GM18861 (cell line): ENCODE results near the gene GOLPH3.
A peak's percentile ranks its signal among the peaks of the same experiment; 100 is the strongest.
"Not testable (repeated sequence)": the region's sequence is repeated elsewhere in the genome, so short reads cannot be mapped to it uniquely, and the experiment has no call there.

Experiments used
- ATAC-seq: cut with Tn5 transposase; IDR thresholded peaks from one replicate; pipeline ENCODE4 v1.9.1; 2021; ENCODE audit not compliant: unreplicated experiment

Gene GOLPH3

DNA sequence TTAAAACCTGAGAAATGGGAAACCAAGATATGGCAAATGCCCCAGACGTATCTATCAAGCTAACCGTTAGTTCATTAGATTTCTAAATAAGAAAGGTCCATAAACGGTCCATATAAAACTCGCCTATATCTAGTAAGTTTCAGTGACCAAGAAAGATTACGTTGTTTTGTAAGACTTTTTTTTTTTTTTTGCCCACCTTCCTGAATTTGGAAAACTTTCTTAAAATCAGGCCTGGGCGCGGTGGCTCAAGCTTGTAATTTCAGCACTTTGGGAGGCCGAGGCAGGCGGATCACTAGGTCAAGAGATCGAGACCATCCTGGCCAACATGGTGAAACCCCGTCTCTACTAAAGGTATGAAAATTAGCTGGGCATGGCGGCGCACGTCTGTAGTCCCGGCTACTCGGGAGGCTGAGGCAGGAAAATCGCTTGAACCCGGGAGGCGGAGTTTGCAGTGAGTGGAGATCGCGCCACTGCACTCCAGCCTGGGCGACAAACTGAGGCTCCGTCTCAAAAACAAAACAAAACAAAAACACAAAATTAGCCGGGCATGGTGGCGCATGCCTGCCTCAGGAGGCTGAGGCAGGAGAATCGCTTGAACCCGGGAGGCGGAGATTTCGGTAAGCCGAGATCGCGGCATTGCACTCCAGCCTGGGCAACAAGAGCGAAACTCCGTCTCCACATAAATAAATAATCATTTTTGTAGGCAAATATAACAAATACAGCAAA lies 1.8 kb downstream of the GOLPH3 start:
- ATAC-seq = not testable (repeated sequence)

GRCh38 chr5:32170303-32171151 lies 3.6 kb downstream of the GOLPH3 start:
- no peak for ATAC-seq

- no peak for ATAC-seq
Observed at GRCh38 chr5:32168460-32169033, 5.6 kb downstream of the GOLPH3 start.

DNA sequence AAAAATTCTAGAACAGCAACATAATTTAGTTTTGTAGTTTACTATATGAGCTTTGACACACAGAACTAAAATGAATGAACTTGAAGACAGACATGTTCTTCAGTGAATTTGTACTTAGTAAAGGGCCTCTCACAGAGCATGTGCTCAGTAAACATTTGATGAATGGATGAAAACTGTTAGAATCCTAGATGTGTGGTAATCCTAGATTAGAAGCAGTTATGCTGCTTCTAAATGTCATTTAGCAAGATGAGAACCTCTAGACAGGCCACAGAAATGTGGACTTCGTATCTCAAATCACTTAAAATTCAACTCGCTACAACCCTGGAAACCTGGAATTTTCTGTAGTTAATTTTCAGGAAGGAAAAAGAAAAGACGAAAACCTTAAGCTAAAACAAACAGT lies 8.5 kb downstream of the GOLPH3 start:
- no peak for ATAC-seq

- peak; percentile 71 for ATAC-seq
Observed at GRCh38 chr5:32163785-32164184, 10.3 kb downstream of the GOLPH3 start.

DNA sequence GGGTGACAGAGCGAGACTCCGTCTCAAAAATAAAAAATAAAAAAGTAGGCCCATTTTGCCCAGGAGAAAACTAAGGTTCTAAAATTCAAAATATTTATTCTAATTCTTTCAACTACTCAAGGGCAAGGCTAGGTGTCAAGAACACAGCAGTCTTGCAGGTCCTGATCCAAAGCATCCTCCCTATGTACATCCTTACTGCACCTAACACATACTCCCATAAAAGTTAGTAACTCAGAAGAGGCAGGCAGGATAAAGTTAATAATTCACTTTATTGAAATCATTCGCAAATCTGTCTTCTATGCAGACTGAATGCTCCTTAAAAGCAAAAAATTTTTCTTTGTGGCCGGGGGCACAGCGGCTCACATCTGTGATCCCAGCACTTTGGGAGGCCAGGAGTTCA lies 11.1 kb downstream of the GOLPH3 start:
- no peak for ATAC-seq

GRCh38 chr5:32160228-32160627 lies 13.9 kb downstream of the GOLPH3 start:
- ATAC-seq = no peak

DNA sequence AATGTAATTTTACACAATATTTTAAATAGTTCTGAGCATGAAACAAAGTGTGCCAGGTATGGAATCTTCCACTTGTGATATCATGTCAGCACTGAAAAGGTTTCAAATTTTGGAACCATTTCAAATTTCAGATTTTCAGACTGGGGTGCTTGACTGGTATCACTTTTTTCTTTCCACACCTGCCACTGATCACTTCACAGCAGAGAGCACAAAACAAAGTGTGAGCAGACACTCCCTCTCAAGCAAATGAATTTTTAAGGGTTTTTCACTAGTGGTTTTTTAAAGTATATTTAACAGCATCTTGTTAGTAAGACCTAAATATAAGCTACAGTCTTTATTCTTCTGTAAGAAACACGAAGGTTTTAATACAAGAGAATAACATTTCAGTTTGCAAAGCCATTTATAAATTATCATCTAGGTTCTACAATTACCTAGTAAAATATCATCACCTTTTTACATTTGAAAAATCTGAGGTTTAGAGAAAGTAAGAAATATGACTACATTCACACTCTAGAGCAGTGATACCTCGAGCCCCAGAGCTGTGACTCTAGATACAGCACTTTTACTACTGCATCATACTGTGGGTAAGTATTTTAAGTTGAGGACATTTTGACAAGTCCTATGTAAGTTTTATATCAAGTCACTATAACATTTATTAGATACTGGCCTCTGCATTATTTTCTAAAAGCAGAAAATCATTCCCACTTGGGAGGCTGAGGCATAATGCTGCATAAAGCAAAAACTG lies 14.6 kb downstream of the GOLPH3 start:
- ATAC-seq = no peak

GRCh38 chr5:32158679-32158975 lies 15.5 kb downstream of the GOLPH3 start:
- ATAC-seq = no peak

DNA sequence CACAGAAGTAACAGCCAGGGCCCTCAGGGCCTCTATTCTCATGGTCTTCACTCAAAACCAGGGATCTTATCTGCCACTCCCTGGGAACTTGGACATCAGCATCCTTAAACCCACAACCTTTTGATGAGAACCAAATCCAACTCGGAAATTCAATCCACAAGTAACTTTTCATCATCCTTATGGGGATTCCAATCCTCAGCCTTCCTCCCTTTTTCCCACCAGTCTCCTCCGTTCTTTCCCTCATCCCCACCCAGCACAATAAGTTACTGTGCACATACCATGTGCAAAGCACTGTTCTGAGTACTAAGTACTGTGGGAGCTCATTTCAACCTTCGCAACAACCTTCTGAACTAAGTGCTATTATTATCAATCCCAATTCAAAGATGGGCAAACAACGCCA lies 17.0 kb downstream of the GOLPH3 start:
- no peak for ATAC-seq

- ATAC-seq = no peak
Observed at GRCh38 chr5:32156635-32157034, 17.5 kb downstream of the GOLPH3 start.

GRCh38 chr5:32155211-32155610 lies 18.9 kb downstream of the GOLPH3 start:
- ATAC-seq = no peak

DNA sequence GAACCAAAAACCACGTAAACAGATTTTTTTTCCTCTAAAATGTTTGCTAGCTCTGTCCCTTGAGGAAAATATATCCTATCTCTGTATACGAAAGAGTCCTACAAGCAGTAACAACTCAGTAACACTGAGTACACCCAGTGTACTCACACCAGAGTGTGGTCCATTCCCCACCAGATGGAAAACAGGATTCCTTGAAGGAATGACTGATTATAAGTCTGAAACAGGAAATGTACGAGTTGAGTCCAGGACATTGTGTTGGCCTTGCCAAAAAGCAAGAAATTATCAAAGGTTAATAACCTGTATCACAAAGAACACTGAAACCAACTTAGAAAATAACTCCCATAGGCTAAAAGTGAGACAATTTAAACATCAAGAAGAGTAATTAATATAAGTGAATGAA lies 20.4 kb downstream of the GOLPH3 start:
- no peak for ATAC-seq

DNA sequence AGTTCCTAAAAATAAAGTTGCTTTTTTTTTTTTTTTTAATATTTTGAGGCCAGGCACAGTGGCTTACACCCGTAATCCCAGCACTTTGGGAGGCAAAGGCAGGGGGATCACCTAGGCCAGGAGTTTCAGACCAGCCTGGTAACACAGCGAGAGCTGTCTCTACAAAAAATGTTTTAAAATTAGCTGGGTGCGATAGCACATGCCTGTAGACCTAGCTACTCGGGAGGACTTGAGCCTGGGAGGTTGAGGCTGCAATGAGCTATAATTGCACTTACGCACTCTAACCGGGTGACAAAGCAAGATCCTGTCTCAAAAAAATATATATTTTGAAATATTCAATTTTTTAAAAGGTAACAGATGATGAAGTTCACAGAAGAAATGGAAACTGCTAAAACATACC lies 22.9 kb downstream of the GOLPH3 start:
- no peak for ATAC-seq

DNA sequence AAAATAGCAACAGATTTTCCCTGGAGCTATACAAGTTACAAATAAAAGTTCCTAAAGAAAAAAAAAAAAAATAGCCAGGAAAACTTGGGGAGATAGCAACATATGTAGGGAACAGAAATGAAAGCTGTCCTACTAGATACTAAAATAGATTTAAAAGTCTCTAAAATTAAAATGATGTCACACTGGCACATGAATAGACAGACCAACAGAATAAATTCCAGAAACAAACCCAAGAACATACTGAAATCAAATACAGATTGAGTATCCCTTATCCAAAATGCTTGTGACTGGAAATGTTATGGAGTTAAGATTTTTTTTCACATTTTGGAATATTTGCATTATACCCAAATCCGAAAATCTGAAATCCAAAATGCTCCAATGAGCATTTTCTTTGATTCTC lies 23.8 kb downstream of the GOLPH3 start:
- ATAC-seq = no peak

- ATAC-seq = no peak
Observed at GRCh38 chr5:32147959-32148358, 26.2 kb downstream of the GOLPH3 start.

DNA sequence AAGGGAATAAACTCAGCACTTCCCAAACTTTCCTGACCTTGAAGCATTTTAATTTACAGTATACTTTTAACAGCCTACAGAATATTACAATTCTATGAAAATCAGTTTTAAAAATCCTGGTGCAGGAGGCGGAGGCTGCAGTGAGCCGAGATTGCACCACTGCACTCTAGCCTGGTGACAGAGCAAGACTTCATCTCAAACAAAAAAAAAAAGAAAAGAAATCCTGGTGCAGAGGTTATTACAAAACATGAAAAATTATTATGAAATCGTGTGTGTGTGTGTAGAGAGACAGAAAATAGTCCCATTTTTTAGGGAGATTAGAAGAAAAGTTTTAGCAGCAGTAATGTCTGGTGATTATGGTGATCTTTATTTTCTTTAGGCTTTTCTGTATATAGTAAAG lies 26.9 kb downstream of the GOLPH3 start:
- ATAC-seq = no peak

DNA sequence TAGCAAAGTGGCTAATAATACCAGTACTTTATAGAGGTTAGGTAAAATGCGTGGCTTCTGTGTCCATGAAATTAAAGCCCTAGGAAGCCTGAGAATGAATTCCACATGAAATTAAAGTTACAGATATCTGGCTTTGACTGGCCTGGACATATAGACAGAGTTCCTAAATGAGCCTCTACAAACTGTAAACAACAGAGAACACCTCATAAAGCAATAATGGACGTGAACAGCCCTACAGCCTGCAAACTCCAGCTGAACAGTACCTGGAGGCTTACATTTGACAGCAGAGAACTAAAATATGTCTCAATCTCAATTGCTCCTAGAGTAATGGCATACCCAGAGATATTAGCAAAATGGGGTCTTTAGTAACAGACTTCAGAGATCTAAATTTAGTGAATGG lies 28.7 kb downstream of the GOLPH3 start:
- no peak for ATAC-seq

- ATAC-seq = no peak
Observed at GRCh38 chr5:32144378-32145207, 29.5 kb downstream of the GOLPH3 start.

GRCh38 chr5:32143617-32144377 lies 30.3 kb downstream of the GOLPH3 start:
- no peak for ATAC-seq
